Mononuclear cell (primary cell): ENCODE data around the gene NXNL1. TPM values are rescaled to one million over a fixed set of nuclear protein-coding genes. Genes with fewer than 3 reads are reported as not detected.

Experiments
- H3K27me3 ChIP-seq: 2 replicates; pipeline ENCODE4 v1.6.0; 2011; ENCODE audit warnings: low read length, control low read depth; ENCODE audit not compliant: insufficient read depth
- H3K4me1 ChIP-seq: 2 replicates; pipeline ENCODE4 v1.5.1; 2011; ENCODE audit warnings: mild to moderate bottlenecking, low read length, control low read depth; ENCODE audit not compliant: insufficient read depth
- H3K4me3 ChIP-seq: 2 replicates; pipeline ENCODE4 v1.5.1; 2011; ENCODE audit warnings: mild to moderate bottlenecking, low read length, moderate library complexity
- H3K9me3 ChIP-seq: 2 replicates; pipeline ENCODE4 v1.5.1; 2011; ENCODE audit warnings: low read depth, mild to moderate bottlenecking, control low read depth, low read length
- total RNA-seq: library from RNA; depleted of rRNA; stranded (reverse); fragments of >200 nt; gene quantifications from one replicate; pipeline ENCODE4 v1.2.3, GENCODE V29; 2012

The NXNL1 gene
- total RNA-seq, 1 donor = not detected

DNA sequence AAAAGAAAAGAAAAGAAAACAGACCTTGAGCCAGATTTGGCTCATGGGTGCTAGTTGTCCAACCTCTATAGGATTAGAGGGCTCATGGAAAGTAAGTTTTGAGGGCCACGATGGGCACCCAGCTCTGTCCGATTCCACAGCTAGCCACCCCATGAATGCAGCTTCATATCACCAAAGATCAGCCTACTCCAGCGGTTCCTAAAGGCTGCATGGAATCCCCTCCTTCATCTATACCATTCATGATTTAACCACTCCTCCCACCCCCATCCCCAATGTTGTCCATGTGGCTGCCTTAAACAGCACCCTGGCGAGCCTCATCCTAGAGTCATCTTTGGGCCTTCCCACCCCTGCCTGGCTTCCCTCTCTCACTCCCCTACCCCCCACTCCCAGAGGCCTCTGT is 38.8 kb downstream of the NXNL1 start:
- Histone ChIP-seq H3K4me1 (peaks cover 17% of the 10 kb centered on the region), H3K9me3 (no peaks in the 10 kb centered on the region), H3K4me3 (no peak overlapping the region), H3K27me3 (no peaks in the 10 kb centered on the region)

DNA sequence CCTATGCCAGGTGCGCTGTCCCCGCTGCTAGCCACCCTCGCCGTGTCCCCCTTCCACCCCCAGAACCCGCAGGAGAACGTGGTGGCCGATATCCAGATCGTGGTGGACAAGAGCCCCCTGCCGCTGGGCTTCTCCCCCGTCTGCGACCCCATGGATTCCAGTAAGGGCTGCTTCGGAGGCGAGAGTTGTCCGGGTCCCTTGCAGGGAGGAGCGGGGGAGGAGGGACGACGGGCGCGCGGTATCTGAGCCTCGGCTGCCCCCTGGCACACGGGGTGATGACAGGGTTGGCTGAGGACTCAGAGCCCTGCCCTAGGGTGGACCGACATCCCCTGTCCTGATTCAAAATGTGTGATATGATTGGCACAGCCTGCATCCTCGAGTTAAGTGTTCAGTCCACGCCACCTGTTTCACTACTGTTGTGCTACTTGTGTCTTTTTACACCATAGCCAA is 40.2 kb downstream of the NXNL1 start:
- Histone ChIP-seq H3K4me1 (peaks cover 17% of the 10 kb centered on the region), H3K4me3 (peak overlapping the region; percentile 62), H3K9me3 (no peaks in the 10 kb centered on the region), H3K27me3 (no peaks in the 10 kb centered on the region)

DNA sequence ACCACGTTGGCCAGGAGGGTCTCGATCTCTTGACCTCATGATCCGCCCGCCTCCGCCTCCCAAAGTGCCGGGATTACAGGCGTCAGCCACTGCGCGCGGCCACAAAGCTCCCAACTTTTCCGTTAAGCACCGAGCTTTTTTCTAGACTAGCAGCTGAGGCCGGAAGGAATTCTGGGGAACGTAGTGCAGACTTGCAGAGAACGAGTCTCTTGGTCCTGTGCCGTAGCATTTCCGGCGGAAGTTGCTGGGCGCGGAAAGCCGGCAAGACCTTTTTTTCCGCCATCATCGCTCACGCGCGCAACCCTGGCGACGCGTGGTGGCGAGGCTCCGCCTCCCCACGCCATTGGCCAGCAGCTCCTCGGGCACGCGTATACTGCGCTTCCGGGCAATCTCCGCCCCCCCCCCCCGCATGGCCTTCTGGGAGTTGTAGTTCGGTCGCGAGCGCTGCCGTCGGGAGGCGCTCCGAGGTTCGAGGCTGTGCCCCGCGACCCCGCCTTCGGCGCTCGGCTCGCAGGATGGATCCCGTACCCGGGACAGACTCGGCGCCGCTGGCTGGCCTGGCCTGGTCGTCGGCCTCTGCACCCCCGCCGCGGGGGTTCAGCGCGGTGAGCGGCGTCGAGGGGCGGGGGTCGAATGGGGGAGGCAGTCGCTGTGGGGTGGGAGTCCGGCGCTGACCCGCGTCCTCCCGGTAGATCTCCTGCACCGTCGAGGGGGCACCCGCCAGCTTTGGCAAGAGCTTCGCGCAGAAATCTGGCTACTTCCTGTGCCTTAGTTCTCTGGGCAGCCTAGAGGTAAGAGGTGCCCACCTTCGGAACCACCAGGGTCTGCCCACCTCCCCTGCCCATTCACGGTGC is 40.9 kb downstream of the NXNL1 start, which contains the start of gene MVB12A:
Gene MVB12A, plus strand, starts transcription at position 427 of the 854 bp plus-strand sequence. Its CDS starts 89 bp downstream, at position 516.
- Histone ChIP-seq H3K27me3 (no peaks in the 10 kb centered on the region), H3K9me3 (no peaks in the 10 kb centered on the region), H3K4me3 (peak within 1 kb of the TSS; percentile 62), H3K4me1 (peaks cover 17% of the 10 kb centered on the region)

DNA sequence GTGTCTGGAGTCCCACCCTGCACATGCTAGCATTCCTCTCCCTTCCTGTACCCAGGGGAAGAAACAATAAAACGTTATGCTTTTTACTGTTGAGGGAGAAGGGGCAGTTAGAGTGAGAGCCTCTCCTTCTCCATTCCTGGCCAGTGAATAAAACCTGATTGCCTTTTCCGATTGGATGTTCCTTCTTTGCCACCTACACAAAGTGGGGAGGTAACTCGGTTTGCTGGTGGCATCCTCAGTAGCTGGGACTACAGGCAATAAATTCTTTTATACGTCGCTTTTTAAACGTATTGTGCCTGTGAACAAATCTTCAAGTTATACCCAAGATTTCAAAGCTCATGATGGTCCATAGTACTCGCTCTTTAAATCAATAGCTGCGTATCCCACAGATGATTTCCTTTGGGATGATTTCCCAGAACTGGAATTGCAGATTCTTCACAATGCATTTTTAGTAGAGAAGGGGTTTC is 41.5 kb downstream of the NXNL1 start:
- Histone ChIP-seq H3K27me3 (no peaks in the 10 kb centered on the region), H3K4me1 (peaks cover 17% of the 10 kb centered on the region), H3K9me3 (no peaks in the 10 kb centered on the region), H3K4me3 (peak overlapping the region; percentile 62)

DNA sequence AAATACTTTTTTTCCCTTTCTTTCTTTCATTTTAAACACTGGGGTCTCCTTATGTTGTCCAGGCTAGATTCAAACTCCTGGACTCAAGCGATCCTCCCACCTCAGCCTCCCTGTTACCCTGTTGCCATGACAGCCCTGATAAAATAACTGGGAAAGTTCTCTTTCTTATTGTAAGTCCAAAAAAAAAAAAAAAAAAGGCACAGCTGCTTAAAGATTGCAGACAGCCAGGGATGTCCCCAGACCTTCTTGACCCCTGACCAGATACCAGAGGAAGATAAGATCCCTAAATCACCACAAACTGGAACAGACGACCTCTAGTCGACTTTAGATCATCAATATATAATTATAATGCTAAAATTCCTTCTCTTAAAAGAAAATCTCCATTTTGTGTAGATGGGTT is 42.0 kb downstream of the NXNL1 start:
- Histone ChIP-seq H3K27me3 (no peaks in the 10 kb centered on the region), H3K9me3 (no peaks in the 10 kb centered on the region), H3K4me1 (peaks cover 17% of the 10 kb centered on the region), H3K4me3 (no peak overlapping the region)

DNA sequence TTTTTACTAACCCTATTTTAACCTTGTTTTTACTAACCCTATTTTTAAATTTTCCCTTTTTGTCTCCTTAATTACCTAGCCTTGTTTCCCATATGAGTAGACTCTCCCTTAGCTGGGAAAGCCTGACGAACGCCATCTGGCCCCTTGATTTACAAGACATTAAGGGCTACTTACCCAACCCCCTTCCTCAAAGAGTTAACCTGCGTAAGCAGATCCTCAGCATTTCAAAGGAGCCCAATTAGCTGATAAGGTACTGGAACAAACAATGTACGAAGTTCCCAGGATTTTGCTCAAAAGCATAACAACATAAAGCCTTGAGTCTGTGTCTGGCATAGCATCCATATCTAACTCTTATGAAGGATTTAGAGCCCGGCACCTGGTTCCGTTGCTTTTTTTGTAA is 45.6 kb downstream of the NXNL1 start:
- Histone ChIP-seq H3K4me1 (peaks cover 9% of the 10 kb centered on the region), H3K4me3 (no peak overlapping the region), H3K9me3 (no peaks in the 10 kb centered on the region), H3K27me3 (no peaks in the 10 kb centered on the region)

DNA sequence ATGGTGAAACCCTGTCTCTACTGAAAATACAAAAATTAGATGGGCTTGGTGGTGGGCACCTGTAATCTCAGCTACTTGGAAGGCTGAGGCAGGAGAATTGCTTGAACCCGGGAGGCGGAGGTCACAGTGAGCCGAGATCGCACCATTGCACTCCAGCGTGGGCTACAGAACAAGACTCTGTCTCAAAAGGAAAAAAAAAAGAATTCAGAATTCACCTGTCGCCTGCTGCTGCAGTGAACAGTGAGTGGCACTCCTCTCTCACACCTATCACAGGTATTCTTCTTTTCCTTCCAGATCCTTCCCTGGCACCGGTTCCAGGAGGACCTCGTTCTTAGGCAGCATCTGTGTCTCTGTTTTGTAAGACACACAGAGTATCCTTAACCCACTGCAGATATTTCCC is 46.6 kb downstream of the NXNL1 start:
- H3K9me3 ChIP-seq = no peaks in the 10 kb centered on the region
- H3K4me1 ChIP-seq = peaks cover 4% of the 10 kb centered on the region
- H3K4me3 ChIP-seq = no peak overlapping the region
- no peaks in the 10 kb centered on the region for H3K27me3 ChIP-seq

DNA sequence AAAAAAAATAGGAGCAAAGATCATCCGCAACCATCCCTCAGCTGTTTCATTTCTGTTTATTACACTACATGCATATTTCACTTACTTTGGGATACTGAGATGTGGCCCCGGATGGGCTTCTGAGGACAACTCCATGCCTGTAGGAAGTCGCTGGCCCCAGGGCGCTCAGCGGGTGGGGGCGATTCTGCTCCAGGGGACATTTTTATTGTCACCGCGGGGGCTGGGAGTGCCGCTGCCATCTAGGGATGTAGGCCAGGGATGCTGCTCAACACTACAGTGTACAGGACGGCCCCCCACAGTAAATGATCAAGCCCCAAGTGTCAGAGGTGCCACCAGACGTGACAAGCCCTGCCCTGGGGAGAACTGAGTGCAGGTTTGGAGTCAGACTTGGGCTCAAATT is 48.9 kb downstream of the NXNL1 start:
- H3K9me3 ChIP-seq = no peaks in the 10 kb centered on the region
- H3K4me1 ChIP-seq = peaks cover 4% of the 10 kb centered on the region
- H3K27me3 ChIP-seq = no peaks in the 10 kb centered on the region
- H3K4me3 ChIP-seq = no peak overlapping the region

DNA sequence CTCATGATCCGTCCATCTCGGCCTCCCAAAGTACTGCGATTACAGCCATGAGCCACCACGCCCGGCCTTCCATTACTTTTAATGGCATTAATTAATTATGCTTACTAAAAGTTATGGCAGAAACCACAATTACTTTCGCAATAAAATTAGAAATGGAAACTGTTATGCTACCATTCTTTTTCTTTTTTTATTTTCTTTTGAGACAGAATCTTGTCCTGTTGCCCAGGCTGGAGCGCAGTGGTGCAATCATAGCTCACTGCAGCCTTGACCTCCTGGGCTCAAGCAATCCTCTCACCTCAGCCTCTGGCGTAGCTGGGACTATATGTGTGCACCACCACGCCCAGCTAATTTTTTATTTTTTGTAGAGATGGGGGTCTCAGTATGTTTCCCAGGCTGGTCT is 50.7 kb downstream of the NXNL1 start:
- Histone ChIP-seq H3K4me1 (peaks cover 17% of the 10 kb centered on the region), H3K9me3 (no peaks in the 10 kb centered on the region), H3K4me3 (no peak overlapping the region), H3K27me3 (no peaks in the 10 kb centered on the region)

DNA sequence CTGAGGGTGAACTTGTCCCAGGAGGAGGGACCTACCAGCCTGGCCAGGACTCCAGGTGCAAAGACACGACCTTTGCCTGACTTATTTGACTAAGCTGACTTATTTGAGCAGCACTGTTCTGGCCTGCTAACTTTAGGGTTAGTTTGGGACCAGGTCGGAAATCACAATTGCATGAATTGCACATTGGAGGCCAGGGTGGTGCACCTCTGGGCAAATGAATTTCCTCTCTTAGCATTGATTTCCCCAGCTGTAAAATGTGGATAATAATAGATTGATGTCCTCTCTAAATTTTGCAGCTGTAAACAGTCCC is 53.9 kb downstream of the NXNL1 start:
- Histone ChIP-seq H3K27me3 (no peaks in the 10 kb centered on the region), H3K4me3 (peak overlapping the region; percentile 57), H3K4me1 (peaks cover 33% of the 10 kb centered on the region), H3K9me3 (no peaks in the 10 kb centered on the region)

DNA sequence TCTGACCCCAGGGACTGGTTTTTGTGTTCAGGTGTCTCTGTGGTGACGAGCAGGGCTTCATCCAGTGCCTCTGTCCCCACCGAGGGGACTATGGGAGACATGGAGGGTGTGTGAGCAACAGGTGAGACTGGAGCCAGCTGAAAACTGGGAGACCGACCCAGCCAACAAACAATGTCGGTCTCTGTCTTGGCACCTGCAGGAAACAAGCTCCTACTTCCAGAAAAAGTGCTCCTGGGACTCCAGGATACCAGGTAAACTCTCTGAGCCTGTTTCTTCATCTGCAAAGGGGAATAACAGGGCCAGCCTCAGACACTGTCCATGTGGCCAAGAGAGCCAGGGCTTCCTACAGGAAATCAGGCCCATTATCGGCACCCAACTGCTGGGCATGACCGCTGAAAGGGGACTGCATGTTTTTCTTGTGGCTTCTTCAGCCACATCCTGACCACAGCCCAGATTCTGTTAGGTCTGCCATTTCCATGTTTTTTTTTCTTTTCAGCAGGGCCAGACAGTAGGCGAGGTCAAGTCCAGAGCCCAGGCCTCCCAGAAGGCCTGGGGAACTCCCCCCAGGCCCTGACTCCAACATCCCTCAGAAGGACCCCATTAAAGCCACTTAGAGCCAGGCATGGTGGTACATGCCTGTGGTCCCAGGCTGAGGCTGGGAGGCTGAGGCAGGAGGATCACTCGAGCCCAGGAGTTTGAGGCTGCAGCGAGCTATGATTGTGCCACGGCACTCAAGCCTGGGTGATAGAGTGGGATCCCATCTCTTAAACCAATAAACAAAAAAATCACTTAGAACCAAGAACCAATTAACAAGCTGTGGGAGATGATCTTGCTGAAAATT is 54.5 kb downstream of the NXNL1 start:
- no peaks in the 10 kb centered on the region for H3K27me3 ChIP-seq
- peaks cover 33% of the 10 kb centered on the region for H3K4me1 ChIP-seq
- H3K9me3 ChIP-seq = no peaks in the 10 kb centered on the region
- peak overlapping the region; percentile 57 for H3K4me3 ChIP-seq

Other genes starting within 250 kb of the NXNL1 start
- gene USE1, start 245.6 kb downstream of the NXNL1 start, total RNA-seq = 8.6 TPM
- 2.1 TPM for gene OCEL1, start 234.7 kb downstream of the NXNL1 start, total RNA-seq
- 2.1 TPM for gene NR2F6, start 215.0 kb downstream of the NXNL1 start, total RNA-seq
- gene USHBP1, start 196.2 kb downstream of the NXNL1 start, total RNA-seq = under 0.01 TPM
- gene BABAM1, start 193.5 kb downstream of the NXNL1 start, total RNA-seq = 27.3 TPM
- gene ANKLE1, start 179.0 kb downstream of the NXNL1 start, total RNA-seq = 0.94 TPM
- 4.9 TPM for gene ABHD8, start 157.5 kb downstream of the NXNL1 start, total RNA-seq
- 22.8 TPM for gene MRPL34, start 155.1 kb downstream of the NXNL1 start, total RNA-seq
- gene DDA1, start 151.4 kb downstream of the NXNL1 start, total RNA-seq = 13.7 TPM
- 5.5 TPM for gene ANO8, start 126.1 kb downstream of the NXNL1 start, total RNA-seq
- gene GTPBP3, start 123.4 kb downstream of the NXNL1 start, total RNA-seq = 11.3 TPM
- gene PLVAP, start 83.6 kb downstream of the NXNL1 start, total RNA-seq = 0.63 TPM
- 0.42 TPM for gene CCDC194, start 66.7 kb downstream of the NXNL1 start, total RNA-seq
- gene BST2, start 55.3 kb downstream of the NXNL1 start, total RNA-seq = 25.1 TPM
- 13.1 TPM for gene MVB12A, start 40.9 kb downstream of the NXNL1 start, total RNA-seq
- not detected for gene TMEM221, start 12.3 kb downstream of the NXNL1 start, total RNA-seq
- gene SLC27A1, start 9.6 kb upstream of the NXNL1 start, total RNA-seq = 5.8 TPM
- 43.0 TPM for gene PGLS, start 50.7 kb upstream of the NXNL1 start, total RNA-seq
- 25.3 TPM for gene COLGALT1, start 94.7 kb upstream of the NXNL1 start, total RNA-seq
- gene UNC13A, start 227.4 kb upstream of the NXNL1 start, total RNA-seq = under 0.01 TPM